ENCODE data around the gene SMLR1. TPM values are rescaled to one million over a fixed set of nuclear protein-coding genes. Genes with fewer than 3 reads are reported as not detected.
"Not testable (repeated sequence)": the region's sequence is repeated elsewhere in the genome, so short reads cannot be mapped to it uniquely, and the experiment has no call there.

Gene SMLR1
- total and polyA plus RNA-seq, 2 experiments from 2014 or later, result not detected

DNA sequence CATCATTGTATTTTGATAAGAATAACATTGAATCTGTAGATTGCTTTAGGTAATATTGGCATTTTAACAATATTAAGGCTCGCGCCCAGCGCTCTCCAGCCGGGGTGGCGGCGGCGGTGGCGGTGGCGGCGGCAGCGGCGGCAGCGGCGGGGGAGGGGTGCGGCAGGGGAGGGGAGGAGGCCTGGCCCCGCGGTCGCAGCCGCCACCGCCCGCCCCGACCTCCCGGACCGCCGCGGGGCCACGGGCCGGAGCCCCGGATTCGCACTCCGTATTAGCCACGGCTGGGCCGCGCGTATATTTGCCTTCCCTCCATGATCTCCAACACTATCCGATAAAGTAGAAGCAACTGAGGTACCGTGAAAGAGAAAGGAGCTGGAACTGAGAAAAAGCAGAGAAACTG, 25.8 kb upstream of the SMLR1 start:
- not testable (repeated sequence) for H3K27ac Mint-ChIP-seq

DNA sequence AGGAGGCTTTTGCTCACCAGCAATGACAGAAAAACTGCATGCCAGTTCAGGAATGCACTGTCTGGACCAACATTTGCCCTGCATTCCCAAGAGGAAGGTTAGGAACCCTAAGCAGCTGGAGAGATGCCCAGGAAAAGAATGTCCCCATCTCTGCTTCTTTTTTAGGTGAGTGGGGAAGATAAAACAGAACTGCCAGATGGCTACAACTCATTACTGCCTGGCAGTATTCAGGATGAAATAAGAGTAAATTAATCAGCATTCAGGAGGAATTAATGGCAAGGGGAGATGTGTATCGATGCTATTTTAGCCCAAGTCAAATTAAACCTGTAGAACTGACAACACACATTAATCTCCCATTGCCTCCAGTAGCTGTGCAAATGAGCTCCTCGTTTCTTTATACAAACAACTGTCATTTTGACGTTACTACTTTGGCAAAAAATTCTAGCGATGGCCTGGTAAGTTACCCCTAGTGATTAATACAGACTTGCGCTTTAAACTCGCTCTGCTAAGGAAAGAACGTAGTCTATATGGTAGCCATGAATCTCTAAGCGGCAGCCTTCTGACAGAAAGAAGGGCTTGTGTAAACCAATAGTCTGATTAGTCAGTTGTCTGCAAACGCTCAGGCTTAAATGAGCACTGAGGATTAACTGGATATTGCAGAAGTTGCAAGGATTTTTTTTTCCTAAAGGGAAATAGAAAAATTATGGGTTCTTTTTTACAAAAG, 16.7 kb upstream of the SMLR1 start:
- H3K4me1 ChIP-seq (ENCODE audit: insufficient read depth), result no peaks in the 10 kb centered on the region
- H3K9me2 ChIP-seq (ENCODE audit: insufficient read depth), result no peaks in the 10 kb centered on the region
- H3K36me3 Mint-ChIP-seq (ENCODE audit: low read depth), result no peaks in the 10 kb centered on the region
- H3K27ac Mint-ChIP-seq, result no peak overlapping the region
- no peak overlapping the region for H2AFZ ChIP-seq
- no peak overlapping the region for H3K4me3 Mint-ChIP-seq
- no peaks in the 10 kb centered on the region for H3K27me3 ChIP-seq (ENCODE audit: insufficient read depth)
- H3K27me3 Mint-ChIP-seq (ENCODE audit: insufficient read depth, low read depth, poor library complexity), result no peaks in the 10 kb centered on the region
- no peak overlapping the region for H3K4me2 ChIP-seq
- H4K20me1 ChIP-seq (replicated peaks; ENCODE audit: insufficient read depth), result no peaks in the 10 kb centered on the region
- H3K9me3 Mint-ChIP-seq, result no peaks in the 10 kb centered on the region
- H3K27ac ChIP-seq (ENCODE audit: low read depth), result no peak overlapping the region
- ATAC-seq (no peak), DNase-seq (ENCODE audit: low spot score) (peak; percentile 7)
- H3K36me3 ChIP-seq (ENCODE audit: insufficient read depth), result no peaks in the 10 kb centered on the region
- no peaks in the 10 kb centered on the region for H3K4me1 Mint-ChIP-seq
- no peaks in the 10 kb centered on the region for H3K79me2 ChIP-seq (replicated peaks; ENCODE audit: insufficient read depth)
- no peaks in the 10 kb centered on the region for H3F3A ChIP-seq (replicated peaks; ENCODE audit: low read depth)
- no peak overlapping the region for H3K4me3 ChIP-seq
- TF ChIP-seq, protein P1, sequence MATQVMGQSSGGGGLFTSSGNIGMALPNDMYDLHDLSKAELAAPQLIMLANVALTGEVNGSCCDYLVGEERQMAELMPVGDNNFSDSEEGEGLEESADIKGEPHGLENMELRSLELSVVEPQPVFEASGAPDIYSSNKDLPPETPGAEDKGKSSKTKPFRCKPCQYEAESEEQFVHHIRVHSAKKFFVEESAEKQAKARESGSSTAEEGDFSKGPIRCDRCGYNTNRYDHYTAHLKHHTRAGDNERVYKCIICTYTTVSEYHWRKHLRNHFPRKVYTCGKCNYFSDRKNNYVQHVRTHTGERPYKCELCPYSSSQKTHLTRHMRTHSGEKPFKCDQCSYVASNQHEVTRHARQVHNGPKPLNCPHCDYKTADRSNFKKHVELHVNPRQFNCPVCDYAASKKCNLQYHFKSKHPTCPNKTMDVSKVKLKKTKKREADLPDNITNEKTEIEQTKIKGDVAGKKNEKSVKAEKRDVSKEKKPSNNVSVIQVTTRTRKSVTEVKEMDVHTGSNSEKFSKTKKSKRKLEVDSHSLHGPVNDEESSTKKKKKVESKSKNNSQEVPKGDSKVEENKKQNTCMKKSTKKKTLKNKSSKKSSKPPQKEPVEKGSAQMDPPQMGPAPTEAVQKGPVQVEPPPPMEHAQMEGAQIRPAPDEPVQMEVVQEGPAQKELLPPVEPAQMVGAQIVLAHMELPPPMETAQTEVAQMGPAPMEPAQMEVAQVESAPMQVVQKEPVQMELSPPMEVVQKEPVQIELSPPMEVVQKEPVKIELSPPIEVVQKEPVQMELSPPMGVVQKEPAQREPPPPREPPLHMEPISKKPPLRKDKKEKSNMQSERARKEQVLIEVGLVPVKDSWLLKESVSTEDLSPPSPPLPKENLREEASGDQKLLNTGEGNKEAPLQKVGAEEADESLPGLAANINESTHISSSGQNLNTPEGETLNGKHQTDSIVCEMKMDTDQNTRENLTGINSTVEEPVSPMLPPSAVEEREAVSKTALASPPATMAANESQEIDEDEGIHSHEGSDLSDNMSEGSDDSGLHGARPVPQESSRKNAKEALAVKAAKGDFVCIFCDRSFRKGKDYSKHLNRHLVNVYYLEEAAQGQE (IDR thresholded peaks at IDR 0.05; ENCODE audit: unreplicated experiment), result no peak
- no peak for TF ChIP-seq POLR2AphosphoS5 (IDR thresholded peaks at IDR 0.05; ENCODE audit: low read depth)
- TF ChIP-seq JUNB (IDR thresholded peaks at IDR 0.05; ENCODE audit: unreplicated experiment), result no peak
- TF ChIP-seq, protein P2, sequence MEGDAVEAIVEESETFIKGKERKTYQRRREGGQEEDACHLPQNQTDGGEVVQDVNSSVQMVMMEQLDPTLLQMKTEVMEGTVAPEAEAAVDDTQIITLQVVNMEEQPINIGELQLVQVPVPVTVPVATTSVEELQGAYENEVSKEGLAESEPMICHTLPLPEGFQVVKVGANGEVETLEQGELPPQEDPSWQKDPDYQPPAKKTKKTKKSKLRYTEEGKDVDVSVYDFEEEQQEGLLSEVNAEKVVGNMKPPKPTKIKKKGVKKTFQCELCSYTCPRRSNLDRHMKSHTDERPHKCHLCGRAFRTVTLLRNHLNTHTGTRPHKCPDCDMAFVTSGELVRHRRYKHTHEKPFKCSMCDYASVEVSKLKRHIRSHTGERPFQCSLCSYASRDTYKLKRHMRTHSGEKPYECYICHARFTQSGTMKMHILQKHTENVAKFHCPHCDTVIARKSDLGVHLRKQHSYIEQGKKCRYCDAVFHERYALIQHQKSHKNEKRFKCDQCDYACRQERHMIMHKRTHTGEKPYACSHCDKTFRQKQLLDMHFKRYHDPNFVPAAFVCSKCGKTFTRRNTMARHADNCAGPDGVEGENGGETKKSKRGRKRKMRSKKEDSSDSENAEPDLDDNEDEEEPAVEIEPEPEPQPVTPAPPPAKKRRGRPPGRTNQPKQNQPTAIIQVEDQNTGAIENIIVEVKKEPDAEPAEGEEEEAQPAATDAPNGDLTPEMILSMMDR (conservative IDR thresholded peaks at IDR 0.05; ENCODE audit: low read depth in 2 of 2), result no peak
- TF ChIP-seq NANOG (IDR thresholded peaks at IDR 0.05; ENCODE audit: borderline replicate concordance), result no peak
- TF ChIP-seq, protein P3, sequence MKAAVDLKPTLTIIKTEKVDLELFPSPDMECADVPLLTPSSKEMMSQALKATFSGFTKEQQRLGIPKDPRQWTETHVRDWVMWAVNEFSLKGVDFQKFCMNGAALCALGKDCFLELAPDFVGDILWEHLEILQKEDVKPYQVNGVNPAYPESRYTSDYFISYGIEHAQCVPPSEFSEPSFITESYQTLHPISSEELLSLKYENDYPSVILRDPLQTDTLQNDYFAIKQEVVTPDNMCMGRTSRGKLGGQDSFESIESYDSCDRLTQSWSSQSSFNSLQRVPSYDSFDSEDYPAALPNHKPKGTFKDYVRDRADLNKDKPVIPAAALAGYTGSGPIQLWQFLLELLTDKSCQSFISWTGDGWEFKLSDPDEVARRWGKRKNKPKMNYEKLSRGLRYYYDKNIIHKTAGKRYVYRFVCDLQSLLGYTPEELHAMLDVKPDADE (IDR thresholded peaks at IDR 0.05), result no peak
- TF ChIP-seq EZH2phosphoT487 (IDR thresholded peaks at IDR 0.05; ENCODE audit: unreplicated experiment), result no peak
- no peak for TF ChIP-seq CREB1 (CRISPR knock-in tag; IDR thresholded peaks at IDR 0.05; ENCODE audit: low read depth)
- TF ChIP-seq EZH2 (IDR thresholded peaks at IDR 0.05; ENCODE audit: low read depth, unreplicated experiment), result no peak
- no peak for TF ChIP-seq STAT1 (IDR thresholded peaks at IDR 0.05; ENCODE audit: unreplicated experiment)
- TF ChIP-seq ZNF114 (CRISPR knock-in tag; IDR thresholded peaks at IDR 0.05), result no peak
- TF ChIP-seq ZNF331 (CRISPR knock-in tag; IDR thresholded peaks at IDR 0.05; ENCODE audit: low read depth), result no peak

More for the DNA sequence above, 25.8 kb upstream of the SMLR1 start:
- not testable (repeated sequence) for H3K27me3 ChIP-seq (ENCODE audit: insufficient read depth); H2AFZ ChIP-seq; H3K79me2 ChIP-seq (replicated peaks; ENCODE audit: insufficient read depth); DNase-seq (ENCODE audit: low spot score); H3K36me3 ChIP-seq (ENCODE audit: insufficient read depth); H3K4me2 ChIP-seq; H3K9me2 ChIP-seq (ENCODE audit: insufficient read depth); H3K4me3 Mint-ChIP-seq; H3K27ac ChIP-seq (ENCODE audit: low read depth); H3K4me1 Mint-ChIP-seq; ATAC-seq; H4K20me1 ChIP-seq (replicated peaks; ENCODE audit: insufficient read depth); H3K4me3 ChIP-seq; H3F3A ChIP-seq (replicated peaks; ENCODE audit: low read depth); H3K27me3 Mint-ChIP-seq (ENCODE audit: insufficient read depth, low read depth, poor library complexity); H3K4me1 ChIP-seq (ENCODE audit: insufficient read depth)
- Mint-ChIP-seq H3K36me3 (ENCODE audit: low read depth) (peaks cover 16% of the 10 kb centered on the region), H3K9me3 (peaks cover 35% of the 10 kb centered on the region)
